ENCODE data around the gene NLRP7.

GRCh38 chr19:54928299-54928698 is 19.0 kb downstream of the NLRP7 start:
- TF ChIP-seq, protein P1, sequence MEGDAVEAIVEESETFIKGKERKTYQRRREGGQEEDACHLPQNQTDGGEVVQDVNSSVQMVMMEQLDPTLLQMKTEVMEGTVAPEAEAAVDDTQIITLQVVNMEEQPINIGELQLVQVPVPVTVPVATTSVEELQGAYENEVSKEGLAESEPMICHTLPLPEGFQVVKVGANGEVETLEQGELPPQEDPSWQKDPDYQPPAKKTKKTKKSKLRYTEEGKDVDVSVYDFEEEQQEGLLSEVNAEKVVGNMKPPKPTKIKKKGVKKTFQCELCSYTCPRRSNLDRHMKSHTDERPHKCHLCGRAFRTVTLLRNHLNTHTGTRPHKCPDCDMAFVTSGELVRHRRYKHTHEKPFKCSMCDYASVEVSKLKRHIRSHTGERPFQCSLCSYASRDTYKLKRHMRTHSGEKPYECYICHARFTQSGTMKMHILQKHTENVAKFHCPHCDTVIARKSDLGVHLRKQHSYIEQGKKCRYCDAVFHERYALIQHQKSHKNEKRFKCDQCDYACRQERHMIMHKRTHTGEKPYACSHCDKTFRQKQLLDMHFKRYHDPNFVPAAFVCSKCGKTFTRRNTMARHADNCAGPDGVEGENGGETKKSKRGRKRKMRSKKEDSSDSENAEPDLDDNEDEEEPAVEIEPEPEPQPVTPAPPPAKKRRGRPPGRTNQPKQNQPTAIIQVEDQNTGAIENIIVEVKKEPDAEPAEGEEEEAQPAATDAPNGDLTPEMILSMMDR (conservative IDR thresholded peaks at IDR 0.05; ENCODE audit: low read depth, low read length), result no peak
- TF ChIP-seq EZH2 (IDR thresholded peaks at IDR 0.05; ENCODE audit: borderline replicate concordance, low read depth, low read length, poor library complexity, severe bottlenecking), result no peak
